ENCODE measurements around the gene PPP1R1B. TPM values are rescaled to one million over a fixed set of nuclear protein-coding genes. Genes with fewer than 3 reads are reported as not detected.

PPP1R1B gene
- total RNA-seq, 4 donors from 2014 or later, result 0.23 to 4.8 (median 2.4) TPM

GRCh38 chr17:39641883-39642282, 15.1 kb downstream of the PPP1R1B start:
- peaks cover 0 to 28% (median 0%) of the 10 kb centered on the region in 3 donors for H3K36me3 ChIP-seq
- no peak for TF ChIP-seq CTCF (IDR thresholded peaks at IDR 0.05)
- no peak for TF ChIP-seq POLR2A (IDR thresholded peaks at IDR 0.05)
- DNase-seq, result no peak
- no peaks in the 10 kb centered on the region for H3K27me3 ChIP-seq
- no peak overlapping the region for H3K27ac ChIP-seq
- intact Hi-C loops (cut with DNase I), result no loop called here
- H3K4me1 ChIP-seq, result peaks cover 39 to 85% (median 49%) of the 10 kb centered on the region in 3 donors
- H3K4me3 ChIP-seq, result no peak overlapping the region
- 61 to 81% methylated on average over 4 to 6 of the region's 7 CpGs for WGBS, 2 donors
- no peaks in the 10 kb centered on the region for H3K9me3 ChIP-seq

DNA sequence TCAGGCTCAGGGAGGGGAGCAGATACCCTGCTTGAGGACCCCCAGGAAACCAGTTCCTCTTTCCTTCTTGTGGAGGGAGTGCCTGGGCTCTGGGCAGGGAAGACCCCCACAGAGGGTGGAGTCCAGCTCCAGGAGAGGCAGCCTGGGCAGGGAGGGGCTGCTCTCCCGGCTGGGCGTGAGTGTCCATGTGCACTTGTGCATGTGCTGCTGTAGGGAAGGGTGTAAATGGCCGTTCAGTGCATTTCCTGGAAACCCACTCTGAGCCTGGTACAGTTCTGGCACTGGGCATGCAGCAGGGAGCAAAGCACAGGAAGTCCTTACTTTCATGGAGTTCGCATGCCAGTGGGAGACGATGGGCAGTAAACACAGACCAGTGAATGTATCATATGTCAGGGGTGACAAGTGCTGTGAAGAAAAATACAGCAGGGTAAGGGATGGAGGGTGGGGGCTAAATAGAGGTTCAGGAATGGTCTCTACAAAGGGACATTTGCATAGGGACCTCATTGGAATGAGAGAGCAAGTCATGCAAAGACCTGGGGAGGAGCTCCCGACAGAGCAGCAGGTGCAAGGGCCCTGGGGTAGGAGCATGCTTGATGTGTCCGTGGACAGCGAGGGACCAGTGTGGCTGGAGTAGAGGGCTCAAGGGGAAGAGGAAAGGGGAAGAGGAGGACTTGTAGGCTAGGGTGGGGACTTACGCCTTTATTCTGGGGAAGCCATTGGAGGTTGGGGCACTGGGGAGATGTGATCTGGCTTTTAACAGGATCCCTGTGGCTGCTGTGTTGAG, 15.7 kb downstream of the PPP1R1B start:
- 77 to 92% methylated on average over 5 to 8 of the region's 9 CpGs for WGBS, 2 donors
- intact Hi-C loops (cut with DNase I), result no loop called here

DNA sequence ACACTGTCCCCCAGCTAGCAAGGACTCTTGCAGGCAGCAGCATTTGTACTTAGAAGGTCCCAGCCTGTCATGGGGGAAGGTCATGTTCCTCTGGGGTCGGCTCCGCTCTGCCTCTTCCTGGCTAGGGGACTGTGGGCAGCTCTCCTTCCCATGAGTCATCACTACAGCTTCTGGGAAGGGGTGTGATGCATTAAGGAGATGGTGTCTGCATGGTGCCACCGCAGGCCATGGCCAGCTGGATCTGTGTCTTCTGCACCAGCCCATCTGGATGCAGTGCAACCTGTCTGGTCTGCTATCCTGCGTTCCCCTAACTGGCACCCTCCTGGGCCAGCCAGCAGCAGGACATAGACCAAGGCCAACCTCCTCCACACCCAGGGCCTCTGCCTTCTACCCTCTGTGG, 16.5 kb downstream of the PPP1R1B start:
- 54 to 63% methylated on average over 2 to 4 of the region's 4 CpGs for WGBS, 2 donors
- intact Hi-C loops (cut with DNase I), result no loop called here
- Histone ChIP-seq H3K27ac (no peak overlapping the region), H3K36me3 (peaks cover 0 to 28% (median 0%) of the 10 kb centered on the region in 3 donors), H3K27me3 (no peaks in the 10 kb centered on the region), H3K9me3 (no peaks in the 10 kb centered on the region), H3K4me1 (peaks cover 30 to 76% (median 42%) of the 10 kb centered on the region in 3 donors), H3K4me3 (no peak overlapping the region)
- TF ChIP-seq CTCF (IDR thresholded peaks at IDR 0.05) (no peak), POLR2A (IDR thresholded peaks at IDR 0.05) (no peak)
- DNase-seq, result no peak

More for the DNA sequence above, 15.7 kb downstream of the PPP1R1B start:
- Histone ChIP-seq H3K4me1 (peaks cover 38 to 84% (median 49%) of the 10 kb centered on the region in 3 donors), H3K9me3 (no peaks in the 10 kb centered on the region), H3K27me3 (no peaks in the 10 kb centered on the region), H3K36me3 (peaks cover 0 to 28% (median 0%) of the 10 kb centered on the region in 3 donors), H3K27ac (no peak overlapping the region), H3K4me3 (no peak overlapping the region)
- TF ChIP-seq POLR2A (IDR thresholded peaks at IDR 0.05), result no peak
- TF ChIP-seq CTCF (IDR thresholded peaks at IDR 0.05), result no peak
- no peak for DNase-seq

DNA sequence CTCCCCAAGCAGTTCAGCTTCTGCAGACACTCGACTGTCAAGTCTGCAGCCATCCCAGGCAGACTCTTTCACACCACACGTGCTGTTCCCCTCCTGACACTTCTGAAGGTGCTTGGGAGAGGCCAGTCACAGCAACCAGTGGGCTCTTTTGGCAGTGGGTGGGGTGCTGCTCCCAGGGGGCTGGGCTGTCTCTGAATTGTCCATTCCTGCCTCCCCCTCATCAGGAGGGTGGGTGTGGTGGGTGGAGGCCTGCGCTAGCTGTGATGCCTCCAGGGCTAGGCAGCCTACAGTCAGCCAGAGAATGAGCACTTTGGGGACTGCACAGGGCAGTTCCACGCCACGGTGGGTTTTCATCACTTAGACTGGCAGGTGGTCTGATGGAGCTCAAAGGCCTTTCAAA, 20.5 kb downstream of the PPP1R1B start:
- Histone ChIP-seq H3K27me3 (no peaks in the 10 kb centered on the region), H3K9me3 (no peaks in the 10 kb centered on the region), H3K4me3 (no peak overlapping the region), H3K36me3 (peaks cover 0 to 31% (median 0%) of the 10 kb centered on the region in 3 donors), H3K27ac (no peak overlapping the region), H3K4me1 (peaks cover 12 to 52% (median 13%) of the 10 kb centered on the region in 3 donors)
- DNase-seq, result no peak
- 80 to 88% methylated on average over 4 of the region's 5 CpGs for WGBS, 2 donors
- TF ChIP-seq POLR2A (IDR thresholded peaks at IDR 0.05) (no peak), CTCF (IDR thresholded peaks at IDR 0.05) (no peak)
- intact Hi-C loops (cut with DNase I), result no loop called here

DNA sequence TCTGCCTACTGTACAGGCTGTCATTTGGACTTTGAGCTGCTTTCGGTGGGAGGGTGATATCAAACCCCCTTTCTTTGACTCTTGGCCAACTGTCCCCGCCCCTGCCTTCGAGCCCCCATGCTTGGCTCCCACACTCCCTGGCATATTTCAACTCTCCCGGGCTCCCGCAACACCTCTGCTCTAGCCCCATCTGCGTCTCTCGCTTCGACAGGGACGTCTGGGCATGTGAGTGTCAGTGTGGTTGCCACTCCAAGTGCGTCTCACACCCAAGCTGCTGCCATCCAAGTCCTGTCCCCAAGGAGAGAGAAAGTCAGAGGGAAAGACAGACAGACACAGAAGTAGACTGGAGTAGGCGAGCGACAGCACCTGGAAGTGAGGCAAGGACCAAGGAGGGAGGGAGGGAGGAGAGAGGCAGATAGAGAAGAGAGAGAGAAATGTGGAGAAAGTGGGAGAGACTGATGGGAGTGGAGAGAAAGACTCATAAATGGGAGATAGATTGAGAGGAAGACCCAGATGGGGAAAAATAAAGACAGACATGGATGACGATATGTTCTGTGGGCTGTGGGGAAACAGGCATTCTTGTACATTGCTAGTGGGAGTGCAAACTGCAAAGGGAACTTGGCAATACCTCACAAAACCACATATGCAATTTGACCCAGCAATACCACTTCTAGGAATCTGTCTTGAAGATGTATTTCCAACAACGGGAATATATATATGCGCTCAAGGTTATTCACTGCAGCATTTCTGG, 22.0 kb downstream of the PPP1R1B start:
- intact Hi-C loops (cut with DNase I), result no loop called here
- no peaks in the 10 kb centered on the region for H3K9me3 ChIP-seq
- no peak for DNase-seq
- no peak overlapping the region for H3K4me3 ChIP-seq
- TF ChIP-seq CTCF (IDR thresholded peaks at IDR 0.05) (no peak), POLR2A (IDR thresholded peaks at IDR 0.05) (no peak)
- no peak overlapping the region for H3K27ac ChIP-seq
- 79 to 90% methylated on average over 8 to 15 of the region's 15 CpGs for WGBS, 2 donors
- H3K36me3 ChIP-seq, result peaks cover 0 to 37% (median 0%) of the 10 kb centered on the region in 3 donors
- peaks cover 3 to 52% (median 10%) of the 10 kb centered on the region in 3 donors for H3K4me1 ChIP-seq
- no peaks in the 10 kb centered on the region for H3K27me3 ChIP-seq
